ENCODE measurements around the gene PARL.

PARL gene

GRCh38 chr3:183782576-183783276, 102.0 kb downstream of the PARL start:
- no peak for DNase-seq

- DNase-seq, result no peak
These were observed 103.4 kb downstream of the PARL start for GRCh38 chr3:183781246-183781645.

GRCh38 chr3:183779896-183780465, 104.7 kb downstream of the PARL start:
- DNase-seq, result no peak
